H9 (cell line): ENCODE measurements around the gene SPEG. TPM values are rescaled to one million over a fixed set of nuclear protein-coding genes. Genes with fewer than 3 reads are reported as not detected.

Source experiments
- DNase-seq: peaks from one replicate; pipeline ENCODE4 v3.0.0-alpha.2; 2017
- H2AFZ ChIP-seq: one replicate; pipeline ENCODE4 v1.6.1; 2013; ENCODE audit warnings: mild to moderate bottlenecking, low read length, control low read depth, moderate library complexity
- H2AK5ac ChIP-seq: 2 replicates; pipeline ENCODE4 v1.6.1; 2013; ENCODE audit warnings: low read length, control low read depth, mixed read lengths; ENCODE audit not compliant: insufficient read length
- H2BK120ac ChIP-seq: one replicate; pipeline ENCODE4 v1.6.1; 2013; ENCODE audit warnings: low read depth, mild to moderate bottlenecking, low read length, control low read depth, inconsistent platforms; ENCODE audit not compliant: poor library complexity, severe bottlenecking
- H2BK12ac ChIP-seq: 2 replicates; pipeline ENCODE4 v1.6.1; 2013; ENCODE audit warnings: low read length, control low read depth, mixed read lengths, low read depth; ENCODE audit not compliant: insufficient read length
- H2BK15ac ChIP-seq: 2 replicates; pipeline ENCODE4 v1.6.1; 2013; ENCODE audit warnings: low read depth, low read length, control low read depth
- H2BK20ac ChIP-seq: one replicate; pipeline ENCODE4 v1.6.1; 2013; ENCODE audit warnings: low read depth, mild to moderate bottlenecking, low read length, control low read depth, inconsistent platforms; ENCODE audit not compliant: poor library complexity, severe bottlenecking
- H2BK5ac ChIP-seq: 2 replicates; pipeline ENCODE4 v1.6.1; 2013; ENCODE audit warnings: low read length, control low read depth, mixed read lengths; ENCODE audit not compliant: insufficient read length
- H3K14ac ChIP-seq: 2 replicates; pipeline ENCODE4 v1.6.1; 2013; ENCODE audit warnings: low read length, control low read depth; ENCODE audit not compliant: insufficient read depth
- H3K18ac ChIP-seq: 2 replicates; pipeline ENCODE4 v1.6.1; 2013; ENCODE audit warnings: low read depth, mild to moderate bottlenecking, mixed read lengths, low read length, control low read depth; ENCODE audit not compliant: insufficient read length
- H3K23ac ChIP-seq: 2 replicates; pipeline ENCODE4 v1.6.1; 2013; ENCODE audit warnings: low read length, control low read depth, mixed read lengths, low read depth; ENCODE audit not compliant: insufficient read length
- H3K23me2 ChIP-seq: 2 replicates; pipeline ENCODE4 v1.6.1; 2013; ENCODE audit warnings: low read depth, mild to moderate bottlenecking, mixed read lengths, low read length, control low read depth; ENCODE audit not compliant: insufficient read length, poor library complexity, severe bottlenecking
- H3K27ac ChIP-seq: 2 replicates; pipeline ENCODE4 v1.5.1; 2013; ENCODE audit warnings: low read length, control low read depth, mixed read lengths, low read depth; ENCODE audit not compliant: insufficient read length
- H3K27me3 ChIP-seq: 2 replicates; pipeline ENCODE4 v1.6.1; 2013; ENCODE audit warnings: low read length, control low read depth, inconsistent platforms; ENCODE audit not compliant: insufficient read depth
- H3K4ac ChIP-seq: 2 replicates; pipeline ENCODE4 v1.6.1; 2013; ENCODE audit warnings: low read depth, mild to moderate bottlenecking, control low read depth, inconsistent platforms, low read length, moderate library complexity
- H3K4me1 ChIP-seq: 2 replicates; pipeline ENCODE4 v1.6.1; 2013; ENCODE audit warnings: low read length, control low read depth, inconsistent platforms; ENCODE audit not compliant: insufficient read depth
- H3K4me2 ChIP-seq: 2 replicates; pipeline ENCODE4 v1.6.1; 2013; ENCODE audit warnings: low read length, control low read depth, mixed read lengths; ENCODE audit not compliant: insufficient read length, insufficient read depth
- H3K56ac ChIP-seq: 2 replicates; pipeline ENCODE4 v1.6.1; 2013; ENCODE audit warnings: low read depth, mild to moderate bottlenecking, mixed read lengths, low read length, control low read depth; ENCODE audit not compliant: insufficient read length
- H3K79me1 ChIP-seq: 2 replicates; pipeline ENCODE4 v1.6.1; 2013; ENCODE audit warnings: low read depth, mild to moderate bottlenecking, moderate library complexity, low read length, control low read depth, inconsistent platforms; ENCODE audit not compliant: insufficient read depth, poor library complexity, severe bottlenecking
- H3K79me2 ChIP-seq: 2 replicates; pipeline ENCODE4 v1.6.1; 2013; ENCODE audit warnings: low read length, control low read depth, inconsistent platforms; ENCODE audit not compliant: insufficient read depth
- H3K9ac ChIP-seq: 2 replicates; pipeline ENCODE4 v1.6.1; 2013; ENCODE audit warnings: low read length, control low read depth, mixed read lengths; ENCODE audit not compliant: insufficient read length; ENCODE audit errors: extremely low read depth
- H3K9me3 ChIP-seq: one replicate; pipeline ENCODE4 v1.6.1; 2013; ENCODE audit warnings: low read depth, low read length, inconsistent platforms; ENCODE audit not compliant: control insufficient read depth
- H3T11ph ChIP-seq: one replicate; pipeline ENCODE4 v1.6.1; 2013; ENCODE audit warnings: mild to moderate bottlenecking, low read length, control low read depth, inconsistent platforms
- H4K20me1 ChIP-seq: one replicate; pipeline ENCODE4 v1.6.1; 2013; ENCODE audit not compliant: control insufficient read depth, insufficient read length, insufficient read depth
- H4K5ac ChIP-seq: 2 replicates; pipeline ENCODE4 v1.6.1; 2013; ENCODE audit warnings: low read depth, mild to moderate bottlenecking, mixed read lengths, low read length, control low read depth; ENCODE audit not compliant: insufficient read length
- H4K8ac ChIP-seq: replicated peaks from 2 replicates; pipeline ENCODE4 v1.6.1; 2013; ENCODE audit warnings: low read length, control low read depth, mixed read lengths, low read depth; ENCODE audit not compliant: insufficient read length
- H4K91ac ChIP-seq: 2 replicates; pipeline ENCODE4 v1.6.1; 2013; ENCODE audit warnings: low read depth, mild to moderate bottlenecking, moderate library complexity, mixed read lengths, low read length, control low read depth; ENCODE audit not compliant: insufficient read length
- H3K27ac Mint-ChIP-seq, 3 experiments: 2 replicates in 2 of 3; 3 replicates in 1 of 3; pipeline ENCODE4 v1.8.0; 2020 to 2021; ENCODE audit warnings: mixed read lengths in 3 of 3, mild to moderate bottlenecking in 1 of 3, moderate library complexity in 1 of 3
- H3K27me3 Mint-ChIP-seq: 2 replicates; pipeline ENCODE4 v1.8.0; 2021; ENCODE audit warnings: low read depth, mild to moderate bottlenecking, moderate library complexity, mixed read lengths
- H3K36me3 Mint-ChIP-seq, 3 experiments: 2 replicates in 2 of 3; 3 replicates in 1 of 3; pipeline ENCODE4 v1.8.0; 2020 to 2021; ENCODE audit warnings: low read depth in 3 of 3, mixed read lengths in 3 of 3; ENCODE audit not compliant: insufficient read depth in 1 of 3
- H3K4me1 Mint-ChIP-seq, 2 experiments: 2 replicates each; pipeline ENCODE4 v1.8.0; 2020; ENCODE audit warnings: mixed read lengths in 2 of 2
- H3K4me3 Mint-ChIP-seq, 2 experiments: 2 replicates in 1 of 2; 3 replicates in 1 of 2; pipeline ENCODE4 v1.8.0; 2020 to 2021; ENCODE audit warnings: mild to moderate bottlenecking in 2 of 2, mixed read lengths in 2 of 2, moderate library complexity in 1 of 2
- H3K9me3 Mint-ChIP-seq, 2 experiments: 2 replicates in 1 of 2; 3 replicates in 1 of 2; pipeline ENCODE4 v1.8.0; 2020; ENCODE audit warnings: mild to moderate bottlenecking in 2 of 2, mixed read lengths in 2 of 2, moderate library complexity in 1 of 2
- WGBS: extraction: QIAGEN DNeasy Blood & Tissue Kit; methylation state at CpG from one replicate; pipeline ENCODE4 v1.1.7; 2013; ENCODE audit warnings: missing lambda C conversion rate, low lambda C conversion rate, mixed read lengths; ENCODE audit not compliant: insufficient read length; ENCODE audit errors: extremely low coverage; 5-methylcytosine and 5-hydroxymethylcytosine counted together
- total RNA-seq: library from RNA; stranded (reverse); gene quantifications from 2 replicates; pipeline ENCODE4 v1.2.1, GENCODE V29; 2021
- TF ChIP-seq, protein P1 (sequence below): fragments of 200-600 bp; sonication (generic); conservative IDR thresholded peaks from 3 replicates; pipeline ENCODE4 v1.8.0; 2021; ENCODE audit warnings: antibody characterized with exemption, mild to moderate bottlenecking

Gene SPEG
- total RNA-seq, 1 experiment from 2014 or later: 23.7 TPM

DNA sequence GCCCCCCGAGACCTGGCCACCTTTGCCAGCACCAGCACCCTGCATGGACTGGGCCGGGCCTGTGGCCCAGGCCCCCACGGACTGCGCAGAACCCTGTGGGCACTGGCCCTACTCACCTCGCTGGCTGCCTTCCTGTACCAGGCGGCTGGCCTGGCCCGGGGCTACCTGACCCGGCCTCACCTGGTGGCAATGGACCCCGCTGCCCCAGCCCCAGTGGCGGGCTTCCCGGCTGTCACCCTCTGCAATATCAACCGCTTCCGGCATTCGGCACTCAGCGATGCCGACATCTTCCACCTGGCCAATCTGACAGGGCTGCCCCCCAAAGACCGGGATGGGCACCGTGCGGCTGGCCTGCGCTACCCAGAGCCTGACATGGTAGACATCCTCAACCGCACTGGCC is 80.2 kb downstream of the SPEG start:
- Histone ChIP-seq H3K18ac (no peak overlapping the region), H4K8ac (no peak overlapping the region), H3K4me2 (no peak overlapping the region), H3K9me3 (no peaks in the 10 kb centered on the region), H3K23ac (no peak overlapping the region), H2BK15ac (no peak overlapping the region), H3K79me2 (no peaks in the 10 kb centered on the region), H3K4me1 (peaks cover 13% of the 10 kb centered on the region; the same call in 1 of the 2 replicates), H4K5ac (no peak overlapping the region), H3K27ac (no peak overlapping the region), H3K56ac (no peak overlapping the region), H3K9ac (no peak overlapping the region), H3T11ph (no peak overlapping the region), H4K20me1 (peaks cover 3% of the 10 kb centered on the region), H2BK20ac (no peak overlapping the region), H2BK12ac (no peak overlapping the region), H2AFZ (no peak overlapping the region), H3K27me3 (peaks cover 19% of the 10 kb centered on the region; the same call in 1 of the 2 replicates), H2BK120ac (no peak overlapping the region), H2AK5ac (no peak overlapping the region), H3K14ac (no peak overlapping the region), H4K91ac (no peak overlapping the region), H3K23me2 (peaks cover 3% of the 10 kb centered on the region), H3K4ac (no peak overlapping the region), H2BK5ac (no peak overlapping the region), H3K79me1 (no peaks in the 10 kb centered on the region)
- TF ChIP-seq, protein P1, sequence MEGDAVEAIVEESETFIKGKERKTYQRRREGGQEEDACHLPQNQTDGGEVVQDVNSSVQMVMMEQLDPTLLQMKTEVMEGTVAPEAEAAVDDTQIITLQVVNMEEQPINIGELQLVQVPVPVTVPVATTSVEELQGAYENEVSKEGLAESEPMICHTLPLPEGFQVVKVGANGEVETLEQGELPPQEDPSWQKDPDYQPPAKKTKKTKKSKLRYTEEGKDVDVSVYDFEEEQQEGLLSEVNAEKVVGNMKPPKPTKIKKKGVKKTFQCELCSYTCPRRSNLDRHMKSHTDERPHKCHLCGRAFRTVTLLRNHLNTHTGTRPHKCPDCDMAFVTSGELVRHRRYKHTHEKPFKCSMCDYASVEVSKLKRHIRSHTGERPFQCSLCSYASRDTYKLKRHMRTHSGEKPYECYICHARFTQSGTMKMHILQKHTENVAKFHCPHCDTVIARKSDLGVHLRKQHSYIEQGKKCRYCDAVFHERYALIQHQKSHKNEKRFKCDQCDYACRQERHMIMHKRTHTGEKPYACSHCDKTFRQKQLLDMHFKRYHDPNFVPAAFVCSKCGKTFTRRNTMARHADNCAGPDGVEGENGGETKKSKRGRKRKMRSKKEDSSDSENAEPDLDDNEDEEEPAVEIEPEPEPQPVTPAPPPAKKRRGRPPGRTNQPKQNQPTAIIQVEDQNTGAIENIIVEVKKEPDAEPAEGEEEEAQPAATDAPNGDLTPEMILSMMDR: no peak
- Mint-ChIP-seq H3K9me3 (no peaks in the 10 kb centered on the region; a peak in 3 of 5 replicates), H3K4me3 (no peak overlapping the region; a peak in 1 of 5 replicates), H3K4me1 (peaks cover 42 to 68% of the 10 kb centered on the region in 2 experiments), H3K27me3 (peaks cover 87% of the 10 kb centered on the region), H3K27ac (no peak overlapping the region), H3K36me3 (no peaks in the 10 kb centered on the region; a peak in 1 of 7 replicates)
- no CpG with 5 or more reads among the region's 21 CpGs for WGBS
- no peak for DNase-seq
